ENCODE results near the gene NCOA5. TPM values are rescaled to one million over a fixed set of nuclear protein-coding genes. Genes with fewer than 3 reads are reported as not detected.
A peak's percentile ranks its signal among the peaks of the same experiment; 100 is the strongest.
"Not testable (repeated sequence)": the region's sequence is repeated elsewhere in the genome, so short reads cannot be mapped to it uniquely, and the experiment has no call there.

Gene NCOA5
- total RNA-seq, 1 donor from 2014 or later, result 19.4 TPM

GRCh38 chr20:46102940-46103339 lies 13.2 kb upstream of the NCOA5 start:
- DNase-seq (ENCODE audit: missing footprints) (no peak), ATAC-seq (no peak)
- intact Hi-C loops (cut with DNase I), result no loop called here

- DNase-seq (ENCODE audit: missing footprints) (no peak), ATAC-seq (no peak)
- intact Hi-C loops (cut with DNase I), result no loop called here
Observed at GRCh38 chr20:46101957-46102356, 12.2 kb upstream of the NCOA5 start.

DNA sequence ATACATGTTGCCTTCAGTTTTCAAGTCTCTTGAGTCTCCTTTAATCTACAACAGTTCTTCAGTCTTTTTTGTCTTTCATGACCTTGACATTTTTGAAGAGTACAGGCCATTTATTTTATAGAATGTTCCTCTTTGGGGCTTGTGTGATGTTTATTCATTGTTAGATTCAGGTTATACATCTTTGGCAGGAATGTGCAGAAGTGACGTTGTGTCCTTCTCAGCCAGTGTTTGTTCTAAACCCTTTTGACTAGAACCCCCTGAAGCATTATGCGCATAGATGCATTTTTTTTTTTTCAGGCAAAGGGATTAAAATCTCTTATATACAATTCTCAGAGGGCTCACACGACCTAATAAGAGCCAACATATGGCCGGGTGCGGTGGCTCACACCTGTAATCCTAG lies 11.2 kb upstream of the NCOA5 start:
- intact Hi-C loops (cut with DNase I), result no loop called here
- no peak for ATAC-seq
- no peak for DNase-seq (ENCODE audit: missing footprints)

DNA sequence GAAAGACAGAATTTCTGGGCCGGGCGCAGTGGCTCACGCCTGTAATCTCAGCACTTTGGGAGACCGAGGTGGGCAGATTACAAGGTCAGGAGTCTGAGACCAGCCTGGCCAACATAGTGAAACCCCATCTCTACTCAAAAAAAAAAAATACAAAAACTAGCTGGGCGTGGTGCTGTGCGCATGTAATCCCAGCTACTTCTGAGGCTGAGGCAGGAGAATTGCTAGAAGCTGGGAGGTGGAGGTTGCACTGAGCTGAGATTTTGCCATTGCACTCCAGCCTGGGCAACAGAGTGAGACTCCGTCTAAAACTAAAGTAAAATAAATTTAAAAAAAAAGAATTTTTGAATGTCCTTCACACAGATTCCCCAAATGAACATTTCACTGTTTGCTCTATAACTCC lies 10.7 kb upstream of the NCOA5 start:
- ATAC-seq; intact Hi-C loops (cut with DNase I): not testable (repeated sequence)

DNA sequence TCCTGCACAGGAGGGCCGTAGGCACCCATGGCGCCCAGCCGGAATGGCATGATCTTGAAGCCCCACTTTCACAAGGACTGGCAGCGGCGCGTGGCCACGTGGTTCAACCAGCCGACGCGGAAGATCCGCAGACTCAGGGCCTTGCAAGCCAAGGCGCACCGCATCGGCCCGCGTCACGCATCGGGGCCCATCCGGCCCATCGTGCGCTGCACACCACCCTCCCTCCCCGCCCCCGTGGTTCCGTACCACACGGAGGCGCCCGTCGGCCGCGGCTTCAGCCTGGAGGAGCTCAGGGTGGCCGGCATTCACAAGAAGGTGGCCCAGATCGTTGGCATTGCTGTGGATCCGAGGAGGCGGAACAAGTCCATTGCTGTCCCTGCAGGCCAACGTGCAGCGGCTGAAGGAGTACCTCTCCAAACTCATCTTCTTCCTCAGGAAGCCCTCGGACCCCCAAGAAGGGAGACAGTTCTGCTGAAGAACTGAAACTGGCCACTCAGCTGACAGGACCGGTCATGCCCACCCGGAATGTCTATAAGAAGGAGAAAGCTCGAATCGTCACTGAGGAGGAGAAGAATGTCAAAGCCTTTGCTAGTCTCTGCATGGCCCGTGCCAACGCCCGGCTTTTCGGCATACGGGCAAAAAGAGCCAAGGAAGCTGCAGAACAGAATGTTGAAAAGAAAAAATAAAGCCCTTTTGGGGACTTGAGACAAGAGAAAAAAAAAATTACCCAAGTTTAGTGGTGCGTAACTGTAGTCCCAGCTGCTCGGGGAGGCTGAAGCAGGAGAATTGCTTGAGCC lies 9.9 kb upstream of the NCOA5 start:
- ATAC-seq (no peak), DNase-seq (ENCODE audit: missing footprints) (no peak)

More for the DNA sequence above, 10.7 kb upstream of the NCOA5 start:
- not testable (repeated sequence) for DNase-seq (ENCODE audit: missing footprints)

GRCh38 chr20:46093531-46093930 lies 3.8 kb upstream of the NCOA5 start:
- ATAC-seq (no peak), DNase-seq (ENCODE audit: missing footprints) (no peak)
- intact Hi-C loops (cut with DNase I), result no loop called here

More for the DNA sequence above, 9.9 kb upstream of the NCOA5 start:
- intact Hi-C loops (cut with DNase I), result no loop called here

- intact Hi-C loops (cut with DNase I); DNase-seq (ENCODE audit: missing footprints); ATAC-seq: not testable (repeated sequence)
Observed at GRCh38 chr20:46091622-46092535, 2.1 kb upstream of the NCOA5 start.

DNA sequence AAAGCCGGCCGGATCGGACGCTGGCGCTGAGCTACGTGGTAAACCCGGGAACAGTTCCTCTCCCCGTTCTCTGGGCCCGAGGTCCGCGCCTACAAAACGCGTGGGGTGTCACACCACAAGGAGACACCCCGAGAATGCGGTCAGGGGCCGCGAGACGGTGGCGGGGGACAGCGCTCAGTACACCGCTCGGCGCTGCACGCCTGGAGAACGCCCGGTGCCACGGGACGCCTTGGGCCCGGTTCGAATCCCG lies 670 bp downstream of the NCOA5 start:
- DNase-seq (ENCODE audit: missing footprints) (peak; percentile 80), ATAC-seq (peak; percentile 35)
- intact Hi-C loops (cut with DNase I), result loop anchor here (5.0 to 10.0 kb wide), 2 partner anchors 62 to 264 kb away; partner anchors contain the start of genes SLC12A5 and TNNC2

DNA sequence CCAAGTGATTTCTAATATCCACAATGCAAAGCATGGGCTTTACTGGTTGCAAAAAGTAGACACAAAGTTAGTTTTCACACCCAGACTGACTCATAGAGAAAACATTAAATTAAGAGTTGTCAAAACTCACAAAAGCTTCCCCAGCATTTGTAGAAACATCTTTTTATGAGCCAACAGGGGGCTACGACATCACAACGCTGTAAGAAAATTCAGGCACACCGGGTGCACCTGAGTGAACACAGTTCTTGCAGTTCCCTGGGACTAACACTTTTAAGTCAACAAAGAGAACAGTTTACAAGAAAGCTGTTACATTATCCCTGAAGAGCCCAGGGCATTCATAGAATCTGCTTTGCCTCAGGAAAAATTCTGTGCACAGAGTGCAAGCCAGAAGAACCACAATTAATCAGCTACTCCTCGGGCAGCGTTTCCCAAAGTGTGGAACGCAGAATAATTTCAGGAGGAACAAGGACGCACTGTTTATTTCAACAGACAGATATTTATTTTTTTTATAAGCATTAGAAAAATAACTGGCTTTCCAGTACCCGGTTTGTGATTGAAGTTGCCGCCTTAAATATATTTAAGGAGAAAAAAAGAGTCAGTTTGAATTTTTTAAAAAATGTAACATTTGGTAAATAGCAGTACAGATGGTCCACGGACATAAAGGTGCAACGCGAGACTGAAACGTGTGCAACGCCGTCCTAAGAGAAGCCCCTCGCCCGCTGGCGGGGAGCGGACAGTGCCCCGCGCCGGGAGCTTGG lies 1.2 kb downstream of the NCOA5 start:
- no peak for DNase-seq (ENCODE audit: missing footprints)
- ATAC-seq, result no peak
- intact Hi-C loops (cut with DNase I), result loop anchor here (5.0 to 10.0 kb wide), 2 partner anchors 61 to 264 kb away; partner anchors contain the start of genes SLC12A5 and TNNC2

DNA sequence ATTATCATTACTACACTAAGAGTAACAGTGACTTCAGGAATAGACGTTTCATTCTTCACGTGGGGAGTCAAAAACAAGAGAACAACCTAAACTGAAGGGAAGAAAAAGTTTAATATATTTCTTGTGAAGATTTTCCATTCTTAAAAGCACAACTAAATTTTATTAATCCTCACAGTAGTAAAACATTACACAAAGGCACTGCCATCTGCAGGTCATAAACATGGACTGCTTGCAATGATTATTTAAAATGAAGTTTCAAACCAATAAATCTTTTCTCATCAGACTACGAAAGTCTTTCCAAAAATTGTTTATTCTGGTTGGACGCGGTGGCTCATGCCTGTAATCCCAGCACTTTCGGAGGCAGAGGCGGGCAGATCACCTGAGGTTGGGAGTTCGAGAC lies 2.6 kb downstream of the NCOA5 start:
- intact Hi-C loops (cut with DNase I), result loop anchor here (5.0 to 10.0 kb wide), 2 partner anchors 60 to 262 kb away; partner anchors contain the start of genes SLC12A5 and TNNC2
- ATAC-seq (no peak), DNase-seq (ENCODE audit: missing footprints) (no peak)

GRCh38 chr20:46085179-46085851 lies 4.4 kb downstream of the NCOA5 start:
- intact Hi-C loops (cut with DNase I), result loop anchor here (5.0 to 10.0 kb wide), 2 partner anchors 58 to 261 kb away; partner anchors contain the start of genes SLC12A5 and TNNC2
- no peak for ATAC-seq

GRCh38 chr20:46084805-46085178 lies 5.0 kb downstream of the NCOA5 start:
- DNase-seq (ENCODE audit: missing footprints), result no peak
- intact Hi-C loops (cut with DNase I), result loop anchor here (5.0 to 10.0 kb wide), 2 partner anchors 57 to 260 kb away; partner anchors contain the start of genes SLC12A5 and TNNC2
- ATAC-seq, result no peak

More at GRCh38 chr20:46085179-46085851, 4.4 kb downstream of the NCOA5 start:
- DNase-seq (ENCODE audit: missing footprints), result no peak

DNA sequence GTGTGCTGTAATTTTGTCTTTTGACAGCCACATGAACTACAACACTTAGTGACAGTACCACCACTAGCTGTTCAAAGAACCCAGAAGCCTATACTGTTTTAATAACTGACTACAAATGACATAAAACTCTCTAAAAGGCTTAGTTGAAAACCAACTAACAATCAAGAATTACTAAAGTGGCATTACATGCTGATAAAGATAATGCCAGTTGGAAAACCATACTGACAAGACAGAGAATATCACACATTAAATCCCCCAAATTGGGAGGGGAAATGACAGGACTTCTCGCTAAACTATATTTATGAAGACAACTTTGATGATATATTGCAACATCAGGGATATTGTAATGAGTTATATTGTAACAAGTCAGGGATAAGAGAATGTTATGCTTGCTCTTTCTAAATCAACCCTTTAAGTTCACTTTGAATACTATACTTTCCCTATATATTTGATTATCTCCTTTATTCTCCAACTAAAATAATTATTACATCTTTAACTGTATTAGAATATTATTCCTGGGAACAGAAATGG lies 6.2 kb downstream of the NCOA5 start:
- DNase-seq (ENCODE audit: missing footprints) (no peak), ATAC-seq (no peak)
- intact Hi-C loops (cut with DNase I), result loop anchor here (10.0 kb wide), 1 partner anchor 259 kb away; the partner anchor contains the start of gene TNNC2

- intact Hi-C loops (cut with DNase I), result loop anchor here (10.0 kb wide), 1 partner anchor 258 kb away; the partner anchor contains the start of gene TNNC2
- no peak for ATAC-seq
- no peak for DNase-seq (ENCODE audit: missing footprints)
Observed at GRCh38 chr20:46083101-46083500, 6.7 kb downstream of the NCOA5 start.

- intact Hi-C loops (cut with DNase I), result loop anchor here (10.0 kb wide), 1 partner anchor 256 kb away; the partner anchor contains the start of gene TNNC2
- no peak for ATAC-seq
- DNase-seq (ENCODE audit: missing footprints), result no peak
Observed at GRCh38 chr20:46081074-46081473, 8.7 kb downstream of the NCOA5 start.

- DNase-seq (ENCODE audit: missing footprints) (no peak), ATAC-seq (no peak)
- intact Hi-C loops (cut with DNase I), result no loop called here
Observed at GRCh38 chr20:46078954-46079353, 10.8 kb downstream of the NCOA5 start.

DNA sequence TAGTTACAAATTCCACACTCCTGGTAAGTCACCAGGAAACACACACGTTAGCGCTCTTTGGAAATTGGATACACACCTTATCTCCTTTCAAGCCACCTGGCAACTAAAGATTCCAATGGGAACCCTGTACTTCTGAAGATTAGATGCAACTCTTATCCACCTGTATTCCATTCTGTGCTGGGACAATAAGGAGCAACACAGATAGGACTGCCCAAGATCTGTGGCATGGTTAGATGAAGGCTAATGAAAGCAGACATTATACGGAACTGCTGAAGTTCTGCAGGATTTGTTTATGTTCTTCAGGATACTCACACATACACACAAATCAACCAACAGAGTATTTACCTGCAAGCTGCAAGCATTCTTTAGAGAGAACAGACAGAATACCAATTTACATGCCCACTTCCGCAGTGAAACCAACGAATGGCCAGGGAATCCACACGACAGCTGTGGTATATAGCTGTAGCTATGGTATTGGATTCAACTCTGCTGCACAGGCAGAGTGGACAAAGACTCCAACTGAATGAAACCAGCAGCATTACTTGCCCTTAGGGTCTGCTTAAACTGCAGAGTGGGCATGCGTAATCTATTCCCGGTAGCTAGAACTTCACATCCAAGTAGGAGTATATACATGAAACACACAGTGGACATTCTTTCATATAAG lies 12.0 kb downstream of the NCOA5 start:
- intact Hi-C loops (cut with DNase I), result no loop called here
- DNase-seq (ENCODE audit: missing footprints), result no peak
- no peak for ATAC-seq

Data from Right ventricle myocardium inferior (tissue), 1 donor.